COLO829 (cell line): ENCODE results near the gene ZNF319.
A peak's percentile ranks its signal among the peaks of the same experiment; 100 is the strongest.
"Not testable (repeated sequence)": the region's sequence is repeated elsewhere in the genome, so short reads cannot be mapped to it uniquely, and the experiment has no call there.

ENCODE experiments used
- DNase-seq: peaks from one replicate; pipeline ENCODE4 v3.0.0; 2012; ENCODE audit warnings: low spot score

The ZNF319 gene

GRCh38 chr16:57997528-57998265 lies 2.8 kb downstream of the ZNF319 start:
- no peak for DNase-seq

GRCh38 chr16:57997176-57997527 lies 3.3 kb downstream of the ZNF319 start:
- no peak for DNase-seq

- no peak for DNase-seq
Measured at GRCh38 chr16:57996406-57997175, 3.9 kb downstream of the ZNF319 start.

- DNase-seq: no peak
Measured at GRCh38 chr16:57995721-57996405, 4.6 kb downstream of the ZNF319 start.

GRCh38 chr16:57994778-57995177 lies 5.7 kb downstream of the ZNF319 start:
- DNase-seq: no peak

- no peak for DNase-seq
Measured at GRCh38 chr16:57994361-57994760, 6.1 kb downstream of the ZNF319 start.

- DNase-seq: no peak
Measured at GRCh38 chr16:57993897-57994296, 6.6 kb downstream of the ZNF319 start.

- DNase-seq: no peak
Measured at GRCh38 chr16:57993438-57993837, 7.0 kb downstream of the ZNF319 start.

- DNase-seq: no peak
Measured at GRCh38 chr16:57992084-57992483, 8.4 kb downstream of the ZNF319 start.

GRCh38 chr16:57991551-57992059 lies 8.9 kb downstream of the ZNF319 start:
- no peak for DNase-seq

- no peak for DNase-seq
Measured at GRCh38 chr16:57988929-57989328, 11.5 kb downstream of the ZNF319 start.

GRCh38 chr16:57987441-57988177 lies 12.9 kb downstream of the ZNF319 start:
- no peak for DNase-seq

- no peak for DNase-seq
Measured at GRCh38 chr16:57986196-57986595, 14.3 kb downstream of the ZNF319 start.

- DNase-seq: no peak
Measured at GRCh38 chr16:57985204-57986181, 15.0 kb downstream of the ZNF319 start.

GRCh38 chr16:57984443-57985203 lies 15.8 kb downstream of the ZNF319 start:
- peak; percentile 47 for DNase-seq

GRCh38 chr16:57982385-57982784 lies 18.1 kb downstream of the ZNF319 start:
- DNase-seq: no peak

GRCh38 chr16:57981636-57982035 lies 18.8 kb downstream of the ZNF319 start:
- DNase-seq: no peak

GRCh38 chr16:57979006-57979585 lies 21.4 kb downstream of the ZNF319 start:
- DNase-seq: no peak

- DNase-seq: not testable (repeated sequence)
Measured at GRCh38 chr16:57978070-57978465, 22.4 kb downstream of the ZNF319 start.
